T-helper 22 cell (primary cell): ENCODE data around the gene EPN2.

Experiments
- DNase-seq: peaks from one replicate; pipeline ENCODE4 v3.0.0-alpha.2; 2020; ENCODE audit warnings: low read depth

Gene EPN2

DNA sequence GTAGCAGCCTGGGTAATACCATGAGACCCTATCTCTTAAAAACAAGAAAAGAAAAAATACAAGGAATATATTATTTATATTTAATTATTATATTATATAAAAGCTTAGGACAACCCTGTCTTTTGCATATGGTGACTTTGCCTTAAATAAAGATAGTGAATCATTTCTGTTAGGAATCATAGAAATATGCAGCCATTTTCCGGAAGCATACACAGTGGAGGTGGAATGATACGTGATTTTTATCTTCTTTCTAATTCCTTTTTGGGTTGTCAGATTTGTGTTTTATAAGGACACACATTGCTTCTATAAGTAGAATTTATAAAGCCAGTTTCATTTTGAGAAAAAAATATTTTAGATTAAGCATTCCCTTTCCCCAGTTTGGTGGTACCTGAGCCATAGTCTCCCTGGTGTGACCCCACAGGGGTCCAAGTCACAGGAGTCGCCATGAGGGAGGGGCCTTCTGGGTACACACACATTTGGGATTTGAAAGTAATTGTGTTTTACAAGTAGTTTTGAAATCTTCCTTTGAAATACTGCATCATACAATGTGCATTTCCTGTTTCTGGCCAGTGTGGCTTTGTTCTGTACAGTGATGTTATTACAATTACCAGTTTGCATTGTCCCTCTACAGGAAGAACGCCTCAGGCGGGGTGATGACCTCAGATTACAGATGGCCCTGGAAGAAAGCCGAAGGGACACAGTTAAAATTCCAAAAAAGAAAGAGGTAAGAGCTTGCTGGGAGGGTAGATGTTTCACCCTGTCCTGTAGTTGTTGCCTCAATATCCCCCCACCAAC lies 74.5 kb downstream of the EPN2 start:
- no peak for DNase-seq

DNA sequence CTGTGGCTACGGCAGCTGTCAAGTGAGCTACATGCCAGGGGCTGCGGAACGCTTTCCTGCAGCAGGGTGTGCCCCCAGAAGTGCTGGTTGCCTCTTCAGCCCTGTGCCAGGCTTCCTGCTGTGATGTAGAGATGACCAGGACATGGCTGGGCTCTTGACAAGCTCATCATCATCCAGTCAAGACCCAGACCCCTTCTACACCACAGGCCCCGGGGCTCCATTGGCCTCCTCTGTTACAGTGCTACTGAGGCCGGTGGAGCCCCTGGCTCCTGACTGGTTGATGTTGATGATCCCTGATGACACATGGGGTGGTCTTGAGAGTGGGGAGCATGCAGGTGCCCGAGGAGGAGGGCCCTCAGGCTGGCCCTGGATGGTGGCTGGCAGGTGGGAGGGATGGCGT lies 75.2 kb downstream of the EPN2 start:
- no peak for DNase-seq

DNA sequence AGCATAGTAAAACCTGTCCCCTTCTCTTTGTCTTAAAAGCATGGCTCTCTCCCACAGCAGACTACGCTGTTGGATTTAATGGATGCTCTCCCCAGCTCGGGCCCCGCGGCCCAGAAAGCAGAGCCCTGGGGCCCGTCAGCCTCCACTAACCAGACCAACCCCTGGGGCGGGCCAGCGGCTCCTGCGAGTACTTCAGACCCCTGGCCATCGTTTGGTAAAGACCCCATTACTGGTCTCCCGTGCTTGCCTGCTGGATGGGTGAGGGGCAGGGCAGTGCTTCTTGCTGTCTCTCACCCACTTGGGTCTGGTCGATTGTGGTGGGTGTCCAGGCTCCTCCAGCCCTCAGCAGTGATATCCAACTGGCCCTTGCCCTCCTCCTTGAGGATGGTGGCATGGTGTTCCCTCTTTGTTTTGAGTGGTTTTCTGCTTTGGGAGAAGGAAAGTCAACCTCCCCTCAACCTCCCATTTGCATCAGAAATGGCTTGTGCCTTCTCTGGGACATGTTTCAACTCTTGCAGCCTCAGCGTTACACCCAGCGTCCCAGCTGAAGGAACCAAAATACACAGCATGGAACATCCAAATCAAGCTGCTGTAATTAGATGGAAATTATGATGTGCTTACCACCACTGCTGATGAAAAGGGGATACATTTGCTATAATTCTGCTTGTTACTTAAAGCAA lies 76.0 kb downstream of the EPN2 start:
- DNase-seq = no peak

DNA sequence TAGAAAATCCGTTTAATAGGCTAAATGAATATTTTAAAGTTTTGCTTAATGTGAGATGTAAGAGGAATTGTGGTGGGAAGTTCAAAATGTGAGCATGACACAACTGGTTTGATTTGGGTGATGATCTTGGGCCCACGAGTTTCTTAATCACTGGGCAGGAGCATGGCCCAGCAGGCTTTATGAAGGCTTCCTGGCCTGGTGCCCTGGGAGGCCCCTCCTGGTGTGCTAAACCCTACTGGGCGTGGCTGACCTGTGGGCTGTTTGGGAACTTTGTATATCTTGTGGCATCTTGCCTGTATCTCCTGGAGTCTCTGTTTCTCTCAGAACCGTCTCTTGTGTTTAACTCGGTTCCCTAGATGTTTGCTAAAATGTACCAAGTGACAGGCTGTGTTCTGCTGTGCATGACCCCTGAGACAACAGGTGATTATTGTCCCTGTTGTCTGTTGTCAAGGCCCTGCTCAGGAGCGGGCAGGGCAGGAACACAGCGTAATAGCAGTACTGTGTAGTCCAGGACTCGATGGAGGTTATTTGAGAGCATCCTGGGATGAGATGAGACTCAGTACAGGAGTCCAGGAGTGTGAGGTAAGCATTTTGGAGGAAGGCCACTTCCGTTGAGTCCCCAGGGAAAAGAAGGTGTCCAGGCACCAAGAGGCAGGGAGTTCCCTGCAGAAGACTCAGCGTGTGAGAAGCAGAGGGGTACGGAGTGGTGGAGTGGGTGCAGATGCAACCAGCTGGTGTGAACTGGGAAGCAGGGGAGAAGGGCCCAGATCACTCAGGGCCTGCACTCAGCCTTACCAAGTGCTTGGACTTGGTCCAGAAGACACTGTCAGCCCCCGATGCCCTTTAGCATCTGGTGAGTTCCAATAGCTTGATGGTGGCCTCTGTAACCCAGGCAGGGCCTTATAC lies 76.8 kb downstream of the EPN2 start:
- DNase-seq = no peak

DNA sequence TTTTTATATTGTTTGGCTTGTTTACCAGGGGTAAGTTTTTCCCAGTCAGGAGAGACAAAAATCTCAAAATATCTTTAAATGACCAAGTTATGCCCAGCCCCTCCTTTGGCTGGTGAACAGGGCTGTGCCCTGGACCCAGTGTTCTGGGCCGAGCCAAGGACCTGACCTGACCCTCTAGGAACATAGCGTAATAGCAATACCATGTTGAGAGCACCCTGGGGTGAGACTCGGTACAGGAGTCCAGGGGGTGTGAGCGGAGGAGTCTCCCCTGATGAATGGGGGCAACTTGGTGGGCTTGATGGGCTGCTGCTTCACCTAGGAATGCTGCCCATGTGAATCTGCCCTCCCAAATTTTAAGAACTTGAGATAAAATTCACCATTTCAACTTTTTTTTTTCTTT lies 77.9 kb downstream of the EPN2 start:
- no peak for DNase-seq

DNA sequence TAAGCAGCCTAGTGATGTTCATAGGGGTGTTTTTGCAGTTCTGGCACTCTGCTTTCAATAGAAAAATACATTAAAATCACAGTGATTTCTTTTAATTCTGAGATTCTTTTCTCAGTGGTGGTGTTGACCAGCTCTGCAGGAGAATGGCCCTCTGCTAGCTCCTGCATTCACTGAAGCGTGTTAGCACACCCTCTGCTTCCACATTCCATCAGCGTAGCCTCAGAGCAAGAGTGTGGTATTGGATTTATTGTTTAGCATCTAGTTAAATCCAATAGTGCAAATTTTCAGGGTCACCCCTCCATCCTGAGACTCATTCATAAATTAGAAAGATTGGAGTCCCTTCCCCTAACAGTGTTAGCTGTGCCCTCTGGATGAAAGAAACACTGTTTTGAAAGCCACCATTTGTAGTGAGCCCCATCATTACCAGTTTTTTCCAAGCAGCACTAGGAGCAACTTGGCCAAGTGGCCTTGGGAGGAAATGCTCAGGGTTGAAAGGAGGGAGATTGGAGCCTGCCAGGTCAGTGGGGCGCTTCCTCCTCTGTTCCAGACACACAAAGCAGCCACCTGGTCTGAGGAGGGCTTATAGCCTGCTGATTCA lies 79.7 kb downstream of the EPN2 start:
- no peak for DNase-seq

DNA sequence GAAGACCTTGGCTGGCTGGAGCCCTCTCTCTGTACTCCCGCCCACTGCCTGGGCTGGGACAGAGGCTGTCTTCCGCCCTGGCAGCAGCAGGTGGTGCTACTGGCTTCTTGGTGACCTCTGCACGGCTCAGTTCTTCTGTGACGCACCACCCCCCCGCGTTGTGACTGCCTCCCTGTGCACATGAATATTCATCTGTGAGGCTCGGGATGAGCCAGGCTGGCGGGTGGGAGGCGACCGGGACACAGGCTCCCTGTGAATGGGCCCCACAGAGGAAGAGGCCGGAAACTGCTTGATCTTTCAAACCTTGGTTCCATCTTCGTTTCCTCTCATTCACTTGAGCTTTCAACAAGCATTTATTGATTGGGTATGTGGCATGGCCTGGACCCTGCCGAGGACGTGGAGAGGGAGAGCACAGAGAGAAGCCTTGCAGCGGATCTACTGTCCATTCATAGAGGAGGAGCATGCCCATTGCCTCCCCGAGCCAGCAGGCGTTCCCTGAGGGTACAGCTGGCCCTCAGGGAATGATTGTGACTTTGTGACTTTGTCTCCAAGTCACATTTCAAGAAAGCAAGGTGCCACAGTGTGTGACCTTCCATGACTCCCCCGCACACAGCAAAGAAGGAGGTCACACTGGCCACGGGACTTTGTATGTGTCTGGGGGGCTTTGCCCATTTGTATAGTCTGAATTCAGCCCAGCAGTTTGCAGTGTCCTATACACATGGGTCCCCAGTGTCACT lies 80.4 kb downstream of the EPN2 start:
- no peak for DNase-seq

DNA sequence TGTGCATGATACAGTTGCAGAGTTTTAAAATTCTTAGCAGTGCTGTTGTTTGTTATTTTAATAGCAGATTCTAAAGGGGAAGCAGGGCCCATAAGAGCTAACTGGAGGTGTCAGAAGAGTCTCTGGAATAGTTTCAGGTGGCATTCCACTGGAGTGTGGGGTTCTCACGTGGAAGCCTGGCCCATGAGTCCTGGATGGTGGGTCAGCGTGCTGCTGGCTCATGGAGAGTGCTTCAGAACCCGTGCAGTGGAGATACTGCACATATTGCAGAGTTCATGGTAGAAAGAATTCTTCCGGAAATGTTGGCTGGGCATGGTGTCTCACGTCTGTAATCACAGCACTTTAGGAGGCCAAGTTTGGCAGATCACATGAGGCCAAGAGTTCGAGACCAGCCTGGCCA lies 81.4 kb downstream of the EPN2 start:
- DNase-seq = no peak

DNA sequence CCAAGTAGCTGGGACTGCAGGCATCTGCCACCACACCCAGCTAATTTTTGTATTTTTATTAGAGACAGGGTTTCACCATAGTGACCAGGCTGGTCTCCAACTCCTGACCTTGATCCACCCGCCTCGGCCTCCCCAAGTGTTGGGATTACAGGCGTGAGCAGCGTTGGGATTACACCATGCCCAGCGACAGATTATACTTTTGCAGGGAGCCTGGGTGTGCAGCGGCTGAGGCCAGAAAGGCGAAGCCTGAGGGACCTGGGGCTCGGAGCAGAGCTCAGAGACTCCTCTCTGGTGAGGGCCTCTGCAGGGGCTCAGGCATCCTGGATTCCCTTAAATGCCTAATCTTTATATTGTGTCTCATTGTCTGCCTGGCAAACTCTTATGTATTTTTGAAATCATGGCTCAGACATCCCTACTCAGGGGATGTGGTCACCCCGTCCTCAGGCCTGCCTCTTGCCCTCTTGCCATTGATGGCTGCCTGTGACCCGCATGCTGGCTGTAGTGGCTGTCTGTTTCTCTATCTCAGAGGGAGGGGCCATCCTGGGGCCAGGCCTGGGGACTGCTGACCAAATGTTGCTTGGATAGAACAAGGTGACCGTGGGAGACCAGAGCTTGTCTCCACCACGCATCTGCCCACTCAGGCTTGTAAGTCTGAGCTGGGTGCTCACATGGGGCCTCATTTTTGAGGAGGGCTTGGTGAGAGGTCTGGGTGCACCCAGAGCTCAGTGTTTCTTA lies 82.8 kb downstream of the EPN2 start:
- DNase-seq = no peak

DNA sequence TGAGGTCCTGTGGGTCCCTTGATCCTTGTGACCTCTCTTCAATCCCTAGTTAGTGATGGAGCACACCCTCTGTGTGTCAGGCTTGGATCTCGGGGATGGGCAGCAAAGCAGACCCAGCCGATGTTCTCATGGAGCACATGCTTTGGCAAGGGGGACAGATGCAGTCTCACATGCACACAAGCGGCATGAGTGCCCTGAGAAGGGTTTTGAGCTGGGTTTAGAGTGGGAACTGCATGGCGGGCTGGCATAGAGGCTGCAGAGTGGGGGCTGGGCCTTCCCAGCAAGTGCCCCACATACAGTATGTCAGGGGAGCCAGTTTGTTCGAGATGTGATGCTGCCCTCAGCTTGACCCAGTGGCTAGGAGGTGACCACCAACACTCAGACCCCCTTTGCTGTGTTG lies 83.7 kb downstream of the EPN2 start:
- DNase-seq = no peak

DNA sequence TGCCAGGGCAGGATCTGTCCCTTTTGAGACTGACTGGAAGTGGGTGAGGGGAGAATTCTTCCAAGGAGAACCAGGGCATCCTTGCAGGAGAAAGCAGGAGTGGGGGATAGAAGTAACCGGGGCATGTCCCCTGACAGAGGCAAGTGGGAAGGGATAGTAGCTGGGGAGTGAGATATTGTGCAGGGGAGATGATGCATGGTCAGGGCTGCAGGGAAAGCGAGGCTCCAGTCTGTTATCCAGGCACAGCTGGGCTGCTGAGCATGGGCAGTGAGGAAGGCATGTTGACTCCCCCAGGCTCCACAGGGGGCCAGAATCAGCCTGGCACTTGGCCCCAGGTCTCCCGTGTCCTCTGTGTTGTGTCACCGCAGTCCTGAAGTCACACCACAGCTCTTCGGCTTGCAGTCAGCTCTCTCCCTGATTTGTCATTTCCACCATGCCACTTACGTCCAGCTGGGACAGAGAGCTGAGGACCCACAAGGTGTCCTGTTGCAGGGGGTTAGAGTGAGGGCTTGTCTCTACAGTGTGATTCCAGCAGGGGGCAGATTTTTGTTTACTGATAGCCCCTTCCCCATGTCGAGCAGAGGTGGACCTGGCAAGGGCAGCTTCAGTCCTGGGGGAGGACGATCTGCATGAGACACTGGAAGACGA lies 84.4 kb downstream of the EPN2 start:
- DNase-seq = no peak

DNA sequence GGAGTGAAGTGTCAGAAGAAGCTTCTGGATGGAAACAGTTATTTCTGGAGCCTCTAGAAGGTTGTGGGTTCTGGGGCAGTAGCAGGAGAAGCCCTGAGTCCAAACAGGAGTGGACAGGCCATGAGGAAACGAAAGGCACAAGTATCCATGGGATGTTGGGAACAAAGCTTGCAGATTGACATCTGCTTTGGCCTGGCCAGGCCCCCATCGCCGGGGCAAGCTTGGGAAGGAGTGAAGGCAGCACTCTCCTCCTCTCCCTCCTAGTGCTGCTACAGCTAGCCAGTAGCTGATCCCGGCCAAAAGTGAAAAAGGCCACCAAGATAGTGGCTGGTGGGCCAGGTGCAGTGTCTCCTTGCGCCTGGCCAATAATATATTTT lies 85.0 kb downstream of the EPN2 start:
- no peak for DNase-seq

DNA sequence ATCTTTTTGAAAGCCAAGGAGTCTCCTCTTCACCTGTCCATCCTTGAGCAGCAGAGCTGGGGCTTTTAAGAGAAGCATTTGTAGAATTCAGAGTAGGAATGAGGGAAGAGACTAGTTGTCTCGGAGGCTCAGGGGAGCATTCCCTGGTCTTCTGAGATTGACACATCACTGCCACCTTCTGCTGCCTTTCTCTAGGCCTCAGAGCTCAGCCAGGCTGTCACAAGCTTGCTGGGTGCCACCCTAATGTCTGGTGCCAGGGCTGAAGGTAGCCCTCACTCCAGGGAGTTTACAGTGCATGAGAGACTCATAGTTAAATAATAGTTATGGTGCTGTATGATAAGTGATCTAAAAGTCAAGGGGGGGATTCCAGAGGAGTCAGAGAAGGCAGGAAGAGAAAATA lies 85.7 kb downstream of the EPN2 start:
- no peak for DNase-seq

DNA sequence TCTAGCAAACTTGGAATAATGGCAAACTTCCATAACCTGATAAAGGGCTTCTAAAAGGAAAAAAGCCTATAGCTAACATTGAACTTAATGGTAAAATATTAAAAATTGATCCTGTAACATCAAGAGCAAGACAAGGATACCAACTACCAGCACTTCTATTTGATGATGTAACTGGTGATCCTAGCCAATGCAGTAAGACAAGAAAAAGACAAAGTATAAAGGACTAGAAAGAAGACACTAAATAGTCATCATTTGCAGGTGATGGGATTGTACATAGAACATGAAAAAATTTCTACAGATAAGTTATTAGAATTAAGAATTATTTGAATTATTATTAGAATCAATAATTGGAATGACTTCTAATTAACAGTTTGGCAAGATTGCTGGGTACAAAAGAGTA lies 88.4 kb downstream of the EPN2 start:
- DNase-seq = no peak

DNA sequence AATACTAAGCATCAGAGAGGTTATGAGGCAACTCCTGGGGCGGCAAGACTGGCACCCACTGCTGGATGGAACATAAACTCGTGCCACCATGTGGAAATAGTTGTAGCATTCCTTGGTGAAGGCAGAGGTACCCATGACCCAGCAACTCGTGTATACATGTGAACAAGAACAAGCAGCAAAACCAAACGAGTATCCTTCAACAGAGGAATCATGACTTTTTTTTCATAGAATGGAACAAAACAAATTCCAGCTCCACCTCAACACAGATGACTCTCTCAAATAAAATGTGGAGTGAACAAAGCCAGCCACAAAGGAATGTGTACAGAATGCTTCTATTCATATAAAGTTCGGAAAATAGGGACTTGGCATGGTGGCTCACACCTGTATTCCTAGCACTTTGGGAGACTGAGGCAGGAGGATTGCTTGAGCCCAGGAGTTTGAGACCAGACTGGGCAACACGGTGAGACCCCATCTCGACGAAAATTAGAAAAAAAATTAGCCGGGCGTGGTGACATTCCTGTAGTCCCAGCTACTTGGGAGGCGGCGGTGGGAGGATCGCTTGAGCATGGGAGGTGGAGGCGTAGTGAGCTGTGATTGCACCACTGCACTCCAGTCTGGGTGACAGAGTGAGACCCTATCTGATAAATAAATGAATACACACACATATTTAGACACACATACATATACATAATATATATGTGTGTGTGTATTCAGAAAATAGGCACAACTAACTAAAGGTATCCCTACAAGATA lies 90.0 kb downstream of the EPN2 start:
- no peak for DNase-seq

DNA sequence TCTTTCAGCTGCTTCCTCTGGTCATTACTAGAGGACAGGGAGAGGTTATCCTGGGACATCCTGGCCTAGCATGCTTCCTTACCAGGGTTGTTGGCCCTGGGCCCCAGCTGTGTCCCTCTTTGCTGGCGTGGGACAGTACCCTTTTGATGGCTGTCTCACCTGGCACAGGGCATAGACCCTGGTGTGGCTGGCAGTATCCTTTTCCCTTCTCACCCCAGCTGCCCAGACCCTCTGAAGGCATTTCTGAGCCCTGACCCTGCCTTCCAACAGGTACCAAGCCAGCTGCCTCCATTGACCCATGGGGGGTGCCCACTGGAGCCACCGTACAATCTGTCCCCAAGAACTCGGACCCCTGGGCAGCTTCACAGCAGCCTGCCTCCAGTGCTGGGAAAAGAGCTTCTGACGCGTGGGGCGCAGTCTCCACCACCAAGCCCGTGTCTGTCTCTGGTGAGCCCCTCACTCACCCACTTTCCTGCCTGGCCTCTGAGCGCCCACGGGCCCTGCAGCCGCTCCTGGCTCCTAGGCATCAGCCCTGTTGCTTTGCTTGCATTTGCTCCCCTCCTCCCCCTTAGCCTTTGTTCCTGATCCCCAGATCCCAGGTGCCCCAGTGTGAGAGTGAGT lies 91.4 kb downstream of the EPN2 start:
- no peak for DNase-seq

DNA sequence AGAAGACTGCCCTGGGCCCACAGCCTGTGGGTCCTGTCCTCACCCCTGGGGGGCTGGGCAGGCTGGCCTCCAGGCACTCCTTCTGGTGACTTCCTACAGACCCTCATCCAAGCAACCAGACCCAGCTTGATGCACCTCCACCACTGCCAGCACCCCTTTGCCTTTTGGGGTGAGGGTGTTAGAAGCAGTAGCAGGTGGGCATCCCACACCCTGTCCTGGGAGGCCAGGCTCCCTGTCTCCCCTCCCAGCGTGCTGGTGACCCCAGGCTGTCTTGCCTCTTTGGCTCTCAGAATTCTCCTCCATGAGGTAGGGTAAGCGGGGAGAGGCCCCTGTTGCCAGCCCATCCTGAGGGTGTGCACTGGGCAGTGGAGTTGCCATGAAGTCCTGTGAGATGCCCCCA lies 92.0 kb downstream of the EPN2 start:
- DNase-seq = no peak

DNA sequence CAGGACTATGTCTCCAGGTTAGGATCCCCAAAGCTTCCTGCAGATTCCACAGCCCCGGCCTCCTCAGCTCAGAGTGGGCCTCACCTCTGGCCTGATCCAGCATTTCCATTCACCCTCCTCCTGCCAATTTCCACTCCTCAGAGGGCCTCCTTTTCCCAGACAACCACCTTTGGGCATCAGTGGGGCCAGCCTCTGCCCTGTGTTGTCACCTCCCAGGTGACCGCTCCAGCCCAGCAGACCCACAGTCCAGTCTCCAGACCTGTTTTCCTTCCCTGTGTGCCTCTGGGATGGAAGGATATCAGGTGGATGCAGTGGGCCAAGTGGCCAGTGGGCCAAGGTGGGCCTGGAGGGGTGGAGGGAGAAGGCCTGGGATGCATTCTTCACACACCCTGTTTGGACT lies 92.7 kb downstream of the EPN2 start:
- DNase-seq = no peak

DNA sequence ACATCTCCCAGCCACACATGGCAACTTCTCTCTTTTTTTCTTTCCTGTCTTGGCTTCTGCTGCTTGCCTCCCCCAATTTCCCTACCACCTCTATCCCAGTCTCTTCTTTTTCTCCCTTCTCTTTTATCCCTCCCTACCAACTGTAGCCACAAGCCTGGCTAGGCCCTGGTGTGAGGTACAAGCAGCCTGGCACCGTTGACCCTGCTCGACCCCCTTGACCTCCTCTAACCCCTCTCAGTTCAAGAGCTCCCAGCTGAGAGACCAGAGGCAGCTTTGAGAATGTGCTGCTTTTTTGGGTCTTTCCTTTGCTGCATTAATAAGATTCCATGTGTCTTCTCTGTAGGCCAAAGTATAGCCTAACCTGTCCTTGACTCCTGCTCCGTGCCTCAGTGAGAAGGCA lies 93.1 kb downstream of the EPN2 start:
- DNase-seq = no peak
